SKM-1 (cell line): ENCODE results near the gene PCTP.

Source experiments
- DNase-seq: peaks from one replicate; lab custom pipeline; 2025; ENCODE audit not compliant: unreplicated experiment; lab: John Stamatoyannopoulos, UW

The PCTP gene

DNA sequence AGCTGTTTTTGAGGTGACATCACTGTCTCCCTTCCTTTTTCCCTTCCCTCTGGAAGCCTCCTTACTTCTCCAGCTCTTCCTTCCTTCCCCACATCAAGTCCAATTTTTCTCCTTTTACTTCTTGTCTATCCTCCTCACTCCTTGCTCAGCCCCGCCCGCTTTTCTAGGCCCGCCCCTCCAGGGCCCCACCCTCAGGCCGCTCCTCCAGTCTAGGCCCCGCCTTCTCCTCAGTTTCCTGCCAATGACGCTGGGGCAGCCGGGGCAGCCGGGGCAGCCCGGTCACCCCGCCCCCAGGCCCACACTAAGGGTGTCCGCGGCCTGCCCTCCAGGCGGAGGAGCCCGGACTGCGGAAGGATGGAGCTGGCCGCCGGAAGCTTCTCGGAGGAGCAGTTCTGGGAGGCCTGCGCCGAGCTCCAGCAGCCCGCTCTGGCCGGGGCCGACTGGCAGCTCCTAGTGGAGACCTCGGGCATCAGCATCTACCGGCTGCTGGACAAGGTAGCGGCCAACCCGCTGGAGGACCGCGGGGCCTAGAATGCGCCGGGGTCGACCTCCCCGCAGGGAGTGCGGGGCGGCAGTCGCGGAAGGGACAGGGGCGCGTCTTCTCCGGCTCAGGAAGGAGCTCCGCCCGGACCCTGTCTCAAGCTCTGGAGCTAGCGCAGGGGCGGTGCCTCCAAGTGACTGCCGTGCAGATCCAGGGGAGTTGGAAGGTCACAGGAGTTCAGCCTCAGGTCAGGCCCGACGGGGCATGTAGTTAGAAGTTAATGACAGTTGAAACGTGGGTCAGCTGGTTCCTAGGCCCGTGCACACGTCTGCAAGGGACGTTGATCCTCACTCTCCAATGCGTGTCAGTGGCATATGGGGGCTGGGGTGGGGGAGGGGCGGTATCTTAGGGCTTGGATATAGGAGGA, at the start of gene PCTP:
Gene PCTP (plus strand): TSS at position 302 of the 908 bp plus-strand sequence. CDS start 53 bp downstream, at position 355.
- peak; percentile 95 for DNase-seq

DNA sequence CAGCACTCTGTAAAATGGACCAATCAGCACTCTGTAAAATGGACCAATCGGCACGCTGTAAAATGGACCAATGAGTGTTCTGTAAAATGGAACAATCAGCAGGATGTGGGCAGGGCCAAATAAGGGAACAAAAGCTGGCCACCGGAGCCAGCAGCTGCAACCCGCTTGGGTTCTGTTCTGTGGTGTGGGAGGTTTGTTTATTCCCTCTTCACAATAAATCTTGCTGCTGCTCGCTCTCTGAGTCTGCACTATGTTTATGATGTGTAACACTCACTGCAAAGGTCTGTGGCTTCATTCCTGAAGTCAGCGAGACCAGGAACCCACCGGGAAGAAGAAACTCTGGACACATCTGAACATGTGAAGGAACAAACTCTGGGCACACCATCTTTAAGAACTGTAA, 48.7 kb upstream of the PCTP start:
- DNase-seq: no peak

DNA sequence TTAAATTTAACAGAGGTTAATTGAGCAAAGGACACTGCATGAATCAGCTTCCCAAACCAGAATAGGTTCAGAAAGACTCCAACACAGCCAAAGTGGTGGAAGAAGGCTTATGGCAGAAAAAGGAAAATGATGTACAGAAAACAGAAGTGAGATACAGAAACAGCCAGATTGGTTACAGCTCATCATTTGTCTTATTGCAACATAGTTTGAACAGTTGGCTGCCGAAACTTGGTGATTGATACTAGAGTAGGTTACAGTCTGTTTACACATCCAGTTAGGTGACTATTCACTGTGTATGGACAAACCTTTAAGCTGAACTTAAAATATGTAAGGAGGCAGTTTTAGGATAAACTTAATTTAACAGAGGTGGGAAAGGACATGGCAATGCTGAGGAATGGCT, 46.5 kb upstream of the PCTP start:
- no peak for DNase-seq

DNA sequence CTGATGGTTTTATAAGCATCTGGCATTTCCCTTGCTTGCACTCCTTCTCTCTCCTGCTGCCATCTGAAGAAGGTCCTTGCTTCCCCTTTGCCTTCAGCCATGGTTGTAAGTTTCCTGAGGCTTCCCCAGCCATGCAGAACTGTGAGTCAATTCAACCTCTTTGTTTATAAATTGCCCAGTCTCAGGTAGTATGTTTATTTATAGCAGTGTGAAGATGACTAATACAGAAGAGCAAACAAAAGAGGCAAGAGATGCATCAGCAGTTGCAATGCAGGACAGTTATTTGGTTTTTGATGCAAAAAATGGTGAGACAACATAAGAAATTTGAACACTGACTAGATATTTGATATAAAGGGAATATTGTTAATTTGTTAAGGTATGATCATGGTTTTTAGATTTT, 45.0 kb upstream of the PCTP start:
- DNase-seq: no peak

DNA sequence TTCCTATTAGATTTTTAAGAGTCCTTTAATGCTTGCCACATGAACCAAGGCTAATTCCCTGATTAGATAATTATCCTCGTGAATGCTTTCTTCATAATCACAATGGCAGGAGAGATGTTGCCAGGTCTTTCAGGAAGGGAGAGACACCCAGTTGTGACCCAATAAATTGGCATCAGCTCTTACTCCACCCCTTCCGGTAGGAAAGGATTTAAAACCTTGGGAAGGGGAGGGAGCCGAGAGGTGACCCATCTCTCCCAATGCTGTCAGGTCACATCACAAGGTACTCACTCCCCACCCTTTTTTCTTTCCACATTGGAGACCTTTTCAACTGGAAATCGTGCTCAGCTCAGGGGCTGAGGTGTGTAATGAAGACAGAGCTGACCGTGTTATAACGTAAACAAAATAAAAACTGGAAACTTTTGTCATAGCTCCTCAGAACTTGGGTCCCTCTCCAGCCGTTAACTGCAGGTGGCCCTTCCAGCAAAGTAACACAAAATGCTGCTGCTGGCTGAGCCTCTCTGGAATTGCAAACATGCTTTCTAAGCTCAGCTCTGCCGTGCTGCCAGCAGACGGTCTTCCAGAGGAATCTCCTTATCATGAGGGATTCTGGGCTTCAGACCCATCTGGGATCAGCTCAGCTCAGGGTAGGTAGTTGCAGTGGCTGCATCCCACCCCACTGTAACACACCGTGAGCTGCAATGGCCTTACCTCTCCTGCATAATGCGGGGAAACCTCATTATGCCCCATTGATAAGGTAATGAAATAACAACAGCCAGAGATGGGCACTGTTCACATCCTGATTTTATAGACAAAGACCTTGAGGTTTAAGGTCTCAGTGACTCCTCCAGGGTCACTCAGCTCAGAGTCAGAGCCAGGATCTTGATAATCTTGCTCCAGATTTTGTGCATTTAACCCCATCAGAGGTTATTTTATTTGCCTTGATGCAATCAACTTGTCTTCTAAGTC, 43.8 kb upstream of the PCTP start:
- no peak for DNase-seq

DNA sequence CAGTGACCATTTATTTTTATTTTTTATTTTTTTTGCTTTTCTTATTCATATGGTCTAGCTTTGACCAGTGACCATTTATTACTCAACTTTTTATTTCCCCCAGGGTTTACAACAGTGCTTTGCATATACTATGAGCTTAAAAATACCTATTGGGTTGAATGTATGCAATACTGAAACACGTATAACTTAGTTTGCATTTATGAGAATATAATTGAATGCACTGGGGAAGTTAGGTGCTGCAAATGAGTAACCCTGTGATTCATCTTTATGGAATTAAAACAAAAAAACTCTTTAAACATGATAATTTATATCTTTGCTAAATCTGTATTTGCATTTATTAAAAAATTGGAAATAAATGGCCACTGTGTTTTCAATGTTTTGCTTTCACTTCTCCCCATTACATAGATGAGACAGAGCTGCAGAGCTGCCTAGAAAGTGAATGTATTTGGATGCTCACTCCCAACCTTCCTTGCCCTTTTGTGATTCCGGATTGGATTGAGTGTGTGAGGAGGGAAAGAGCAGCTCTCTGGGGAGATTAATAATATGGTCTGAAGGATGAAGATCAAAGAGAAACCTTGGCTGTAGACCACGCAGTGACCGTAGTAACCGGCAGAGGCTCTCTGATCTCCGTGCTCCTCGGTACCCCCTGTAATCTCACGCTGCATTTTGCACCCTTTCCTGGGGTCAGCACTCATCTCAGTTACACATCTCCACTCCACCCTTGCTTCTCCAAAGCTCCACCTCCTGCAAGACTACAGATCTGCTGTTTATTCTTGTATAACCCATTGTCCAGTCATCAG, 42.5 kb upstream of the PCTP start:
- no peak for DNase-seq

DNA sequence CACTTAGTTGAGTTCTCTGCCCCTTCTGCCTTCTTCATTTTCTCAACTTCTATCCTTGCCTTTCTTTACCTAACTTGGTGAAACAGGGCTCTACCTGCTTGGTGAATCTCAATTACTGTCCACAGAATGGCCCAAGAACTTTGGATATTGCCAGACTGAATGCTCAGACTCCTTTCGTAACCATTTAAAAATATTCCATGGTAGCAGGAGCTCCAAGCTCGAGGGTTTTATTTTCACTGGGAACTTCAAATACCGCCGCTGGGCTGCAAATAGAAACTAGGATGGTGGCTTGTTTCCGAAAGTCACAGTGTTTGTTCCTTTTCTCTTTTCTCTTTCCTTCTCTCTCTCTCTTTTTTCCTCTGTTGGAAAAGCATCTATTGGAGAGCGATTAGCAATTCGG, 41.4 kb upstream of the PCTP start:
- DNase-seq: no peak

DNA sequence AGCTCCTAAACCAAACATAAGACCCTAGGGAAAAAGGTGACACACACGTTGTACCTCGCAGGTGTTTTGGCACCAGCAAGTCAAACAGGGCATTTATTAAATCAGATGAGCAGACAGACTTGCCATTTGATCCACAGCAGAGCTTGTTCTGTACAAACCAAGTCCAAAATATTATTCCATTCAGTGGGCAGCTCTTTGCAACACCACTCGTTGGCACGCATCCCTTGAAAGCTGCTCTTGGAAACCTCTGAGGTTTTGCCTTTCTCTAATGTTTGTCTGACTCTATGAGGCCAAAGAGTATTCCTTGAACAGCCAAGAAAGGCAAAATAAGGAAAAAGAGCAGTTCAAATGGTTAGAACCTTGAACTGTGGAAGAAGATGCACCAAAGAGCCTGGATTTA, 40.9 kb upstream of the PCTP start:
- DNase-seq: no peak

DNA sequence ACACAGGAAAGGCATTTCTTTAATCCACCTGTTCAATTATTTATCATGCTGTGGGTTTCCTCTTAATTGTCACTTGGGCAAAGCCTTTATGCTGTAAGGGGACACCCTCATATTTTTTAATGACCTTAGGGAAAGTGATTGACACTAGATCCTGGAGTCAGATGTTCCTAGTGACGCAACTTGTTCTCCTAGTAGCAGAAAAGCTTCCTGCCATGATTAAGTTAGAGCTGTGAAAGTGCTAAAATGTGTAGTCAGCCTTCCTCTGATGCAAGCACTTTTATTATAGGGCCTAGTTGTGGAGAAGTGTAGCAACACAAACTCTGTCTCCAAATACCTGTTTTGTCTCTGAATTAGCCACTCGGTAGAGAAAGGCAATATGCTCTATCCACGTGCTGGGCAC, 40.4 kb upstream of the PCTP start:
- DNase-seq: peak; percentile 17

DNA sequence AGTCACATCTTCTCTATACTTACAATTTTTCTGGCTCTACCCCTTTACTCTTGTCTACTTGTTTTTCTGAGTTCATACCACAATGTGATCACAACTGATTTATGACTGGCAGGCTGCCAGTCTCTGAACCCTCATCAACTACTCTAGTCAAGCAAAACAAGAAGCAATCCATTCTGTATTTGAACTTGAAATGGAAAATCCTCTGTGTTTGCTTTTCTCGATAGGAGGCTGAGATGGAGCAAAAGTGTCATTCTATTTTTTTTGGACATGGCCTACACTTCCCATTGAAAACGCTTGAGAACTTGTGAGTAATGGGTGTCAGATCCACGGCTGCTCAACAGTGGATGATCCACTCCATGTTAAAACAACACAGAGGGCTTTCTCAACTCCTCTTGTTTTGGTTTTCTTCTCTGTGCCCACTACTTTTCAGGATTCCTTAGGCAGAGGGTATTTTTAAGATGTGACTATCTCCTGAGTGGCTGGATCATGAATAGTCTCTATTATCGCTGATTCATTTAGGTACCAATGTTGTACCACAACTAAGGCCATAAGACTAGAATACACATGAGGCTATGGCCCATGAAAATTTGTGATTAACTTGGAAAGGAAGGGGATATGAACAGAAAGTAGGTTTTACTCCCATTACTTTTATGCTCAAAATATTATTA, 39.9 kb upstream of the PCTP start:
- no peak for DNase-seq

DNA sequence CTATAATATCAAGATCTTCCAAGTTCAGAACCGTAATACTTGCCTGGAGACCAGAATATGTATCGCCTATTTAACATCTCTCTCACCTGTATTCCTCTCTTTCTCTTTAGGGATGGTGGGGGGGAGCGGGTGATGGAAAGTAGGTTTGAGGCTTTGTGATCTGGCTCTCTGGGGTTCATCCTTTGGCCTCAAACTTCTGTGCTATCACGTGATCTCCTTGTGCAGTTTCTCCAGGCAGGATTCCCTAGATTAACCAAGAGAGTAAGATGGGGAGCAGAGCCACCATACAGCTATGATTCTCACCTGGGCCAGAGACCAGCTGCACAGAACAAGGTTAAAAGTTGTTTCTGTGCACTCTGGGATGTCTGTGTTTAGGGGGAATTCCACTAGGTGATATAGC, 33.4 kb upstream of the PCTP start:
- DNase-seq: no peak

DNA sequence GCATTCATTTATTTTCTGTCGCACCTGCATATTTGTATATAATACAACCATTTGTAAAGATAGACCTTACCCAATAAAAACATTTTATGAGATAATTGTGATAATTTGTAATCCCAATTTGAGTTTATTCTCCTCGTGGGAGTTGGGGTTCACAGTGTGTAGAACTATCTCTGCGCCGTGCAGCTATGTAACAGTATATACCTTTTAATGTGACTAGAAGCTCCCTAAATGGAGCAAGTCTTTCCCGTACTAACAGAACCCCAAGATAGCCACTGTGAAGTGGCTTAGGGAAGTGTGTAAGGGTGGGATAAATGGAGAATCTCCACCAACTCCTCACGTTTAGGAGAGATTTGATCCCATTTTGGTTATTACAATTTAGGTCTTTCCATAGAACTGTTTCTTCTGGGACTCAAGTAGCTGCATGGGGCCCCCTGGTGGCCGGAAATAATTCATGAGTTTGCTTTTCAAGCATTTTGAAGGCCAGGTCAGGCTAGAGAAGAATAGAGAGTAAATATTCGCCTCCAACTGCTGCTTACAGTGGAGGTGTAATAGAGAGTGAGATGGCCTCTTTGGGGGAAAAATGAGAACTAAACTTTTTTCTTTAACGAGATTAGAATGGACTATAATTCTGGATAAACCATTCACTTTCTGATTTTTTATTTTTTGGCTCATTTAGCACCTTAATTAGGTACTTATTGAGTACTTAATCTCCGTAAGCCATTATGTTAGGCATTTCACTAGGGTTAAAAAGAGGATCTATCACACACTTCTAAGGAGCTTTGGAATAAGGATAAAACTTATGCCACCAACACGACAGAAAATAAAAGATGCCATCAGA, 32.7 kb upstream of the PCTP start:
- DNase-seq: peak; percentile 45

DNA sequence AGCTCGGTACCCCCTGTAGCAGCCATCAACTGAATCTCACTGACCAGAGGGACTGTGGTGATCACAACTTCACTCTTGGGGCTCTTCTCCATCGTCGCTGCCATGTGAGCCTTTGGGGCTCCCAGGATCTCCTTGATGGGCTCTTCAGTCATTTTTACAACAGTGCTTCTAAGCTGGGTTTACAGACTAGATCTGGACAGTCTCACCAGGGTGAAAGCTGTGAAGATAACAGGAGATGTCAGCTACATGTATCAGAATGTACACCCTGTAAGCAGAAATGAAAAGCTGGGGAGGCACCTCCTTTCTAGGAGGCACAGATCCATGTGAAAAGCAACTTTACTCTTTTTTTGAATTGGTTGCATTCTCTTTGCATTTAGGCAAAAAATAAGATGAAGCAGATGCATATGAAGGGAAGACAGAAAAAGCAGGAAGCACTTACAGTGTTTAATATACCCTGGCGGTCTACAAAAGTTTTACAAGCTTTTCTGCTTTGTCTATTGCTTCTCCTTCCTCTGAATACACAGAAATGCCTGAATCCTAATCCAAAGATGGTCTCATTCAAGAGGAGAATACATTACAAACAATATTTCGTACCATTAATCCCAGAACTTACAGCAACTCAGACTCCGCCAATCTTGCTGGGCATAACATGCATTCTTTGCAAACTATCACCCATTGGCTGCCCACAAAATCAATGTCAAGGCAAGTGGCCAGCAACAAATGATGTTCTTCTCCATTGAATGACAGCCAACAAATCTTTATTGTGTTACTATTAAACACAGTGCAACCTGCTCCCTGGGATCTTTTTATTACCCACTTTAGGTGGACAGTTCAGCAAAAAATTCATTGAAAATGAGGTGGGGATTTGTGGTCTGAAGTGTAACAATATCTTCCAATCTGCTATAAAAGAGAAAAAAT, 29.7 kb upstream of the PCTP start:
- no peak for DNase-seq

DNA sequence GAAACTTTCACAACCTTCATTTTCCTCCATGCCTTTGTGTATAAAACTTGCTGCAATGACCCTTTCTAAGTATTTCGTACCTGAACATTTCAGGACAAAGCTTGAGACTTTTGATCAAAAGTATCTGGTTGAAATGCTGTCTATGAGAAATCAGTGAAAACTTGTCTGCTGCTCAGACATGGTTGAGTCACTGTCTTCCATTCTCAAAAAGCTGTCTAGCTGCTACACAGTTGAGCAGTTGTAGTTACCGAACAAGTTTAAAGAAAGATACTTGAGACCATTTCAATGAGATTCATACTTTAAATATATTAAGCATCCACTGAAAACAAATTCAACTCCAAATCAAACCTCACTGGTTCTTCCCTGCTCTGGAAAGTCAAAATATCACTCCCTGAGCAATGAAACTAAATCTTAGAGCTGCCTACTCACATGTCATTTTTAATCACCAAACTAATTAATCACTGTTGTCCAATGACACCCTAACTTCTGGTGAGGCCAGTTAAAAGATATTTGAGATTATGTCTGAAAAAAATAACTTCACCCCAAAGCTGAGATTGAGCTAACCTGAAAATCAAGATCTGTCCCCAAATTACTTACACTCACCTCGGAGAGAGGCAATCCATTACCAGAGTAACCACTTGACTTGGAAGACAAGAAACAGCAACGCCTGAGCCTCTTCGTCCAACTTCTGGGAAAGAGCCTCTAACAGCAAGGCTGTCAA, 28.7 kb upstream of the PCTP start:
- no peak for DNase-seq

DNA sequence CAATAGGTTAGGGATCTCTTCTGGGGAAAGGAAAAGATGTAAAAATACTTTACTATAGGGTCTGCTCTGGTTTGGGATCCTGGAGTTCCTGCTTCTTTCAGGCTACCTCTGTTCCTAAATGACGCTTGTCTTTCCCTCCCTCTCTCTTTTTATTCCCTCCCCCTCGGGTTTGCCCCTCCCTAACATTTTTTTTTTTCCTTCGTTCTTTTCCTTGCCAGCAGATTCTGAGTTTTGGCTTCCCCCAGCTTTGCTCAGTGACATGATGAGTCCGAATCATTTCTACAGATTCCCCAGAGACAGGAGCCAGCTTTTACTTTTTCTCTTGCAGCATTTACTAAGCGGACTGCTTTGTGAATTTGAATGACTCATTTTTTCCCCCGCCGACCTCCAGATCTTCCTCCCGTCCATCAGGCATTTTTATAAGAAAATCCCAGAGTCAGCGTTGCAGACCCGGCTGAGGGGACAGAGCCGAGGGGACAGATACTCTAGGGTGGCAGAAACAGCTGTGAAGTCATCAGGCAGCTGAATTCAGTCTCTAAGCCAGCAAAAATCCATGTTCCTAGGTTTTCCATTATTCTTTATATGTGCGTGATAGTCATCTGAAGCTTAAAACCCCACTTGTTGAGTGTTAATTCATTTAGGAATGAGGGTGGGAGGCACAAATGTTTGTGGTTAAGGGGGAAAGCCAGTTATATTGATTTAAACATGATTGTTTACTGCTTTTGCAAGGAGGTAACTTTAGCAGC, 27.9 kb upstream of the PCTP start, which contains the start of gene TMEM100:
Gene TMEM100 (minus strand): TSS at position 123 of the 746 bp plus-strand sequence. CDS start 1,794 bp downstream, outside the sequence.
- DNase-seq: no peak

DNA sequence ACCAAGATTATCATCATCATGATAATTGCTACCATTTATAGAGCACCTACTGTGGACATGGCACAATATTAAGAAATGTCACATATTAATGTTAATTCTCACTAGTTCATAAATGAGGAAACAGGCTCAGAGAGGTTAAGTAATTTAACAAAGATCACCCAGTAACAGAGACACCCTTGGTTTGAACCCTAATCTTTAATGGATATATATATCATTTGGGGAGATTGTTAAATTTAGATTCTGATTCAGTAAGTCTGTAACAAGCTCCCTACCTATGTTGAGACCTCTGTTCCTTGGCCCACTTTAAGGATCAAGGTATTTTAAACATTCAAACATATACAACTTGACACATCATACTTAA, 27.4 kb upstream of the PCTP start:
- no peak for DNase-seq

DNA sequence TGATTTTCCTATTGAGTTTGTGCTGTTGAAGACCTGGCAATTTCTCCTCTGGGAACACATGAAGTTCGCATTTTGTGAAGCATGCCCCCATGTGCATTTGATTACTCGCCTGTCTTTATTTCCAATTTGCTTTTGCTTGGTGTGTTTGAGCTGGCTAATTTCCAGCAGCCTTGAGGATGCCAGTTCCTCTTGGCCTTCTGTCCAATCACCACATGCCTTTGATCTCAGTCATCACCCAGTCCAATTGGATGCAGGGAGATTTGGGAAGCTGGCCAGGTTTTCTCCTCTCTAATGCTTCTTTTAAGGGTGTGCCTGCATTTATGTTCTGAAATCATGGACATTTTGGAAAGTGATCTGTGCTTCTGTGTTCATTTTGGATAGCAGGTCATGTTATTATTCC, 24.4 kb upstream of the PCTP start:
- no peak for DNase-seq
